Measurements from ENCODE around the gene UNCX.

Gene UNCX

GRCh38 chr7:1214516-1214915 lies 18.2 kb upstream of the UNCX start:
- no peak overlapping the region for H3K4me3 ChIP-seq (ENCODE audit: low read depth, low read length)

GRCh38 chr7:1218541-1219165 lies 14.0 kb upstream of the UNCX start:
- H3K4me3 ChIP-seq (ENCODE audit: low read depth, low read length): no peak overlapping the region

- no peak overlapping the region for H3K4me3 ChIP-seq (ENCODE audit: low read depth, low read length)
Measured at GRCh38 chr7:1219498-1219897, 13.2 kb upstream of the UNCX start.

DNA sequence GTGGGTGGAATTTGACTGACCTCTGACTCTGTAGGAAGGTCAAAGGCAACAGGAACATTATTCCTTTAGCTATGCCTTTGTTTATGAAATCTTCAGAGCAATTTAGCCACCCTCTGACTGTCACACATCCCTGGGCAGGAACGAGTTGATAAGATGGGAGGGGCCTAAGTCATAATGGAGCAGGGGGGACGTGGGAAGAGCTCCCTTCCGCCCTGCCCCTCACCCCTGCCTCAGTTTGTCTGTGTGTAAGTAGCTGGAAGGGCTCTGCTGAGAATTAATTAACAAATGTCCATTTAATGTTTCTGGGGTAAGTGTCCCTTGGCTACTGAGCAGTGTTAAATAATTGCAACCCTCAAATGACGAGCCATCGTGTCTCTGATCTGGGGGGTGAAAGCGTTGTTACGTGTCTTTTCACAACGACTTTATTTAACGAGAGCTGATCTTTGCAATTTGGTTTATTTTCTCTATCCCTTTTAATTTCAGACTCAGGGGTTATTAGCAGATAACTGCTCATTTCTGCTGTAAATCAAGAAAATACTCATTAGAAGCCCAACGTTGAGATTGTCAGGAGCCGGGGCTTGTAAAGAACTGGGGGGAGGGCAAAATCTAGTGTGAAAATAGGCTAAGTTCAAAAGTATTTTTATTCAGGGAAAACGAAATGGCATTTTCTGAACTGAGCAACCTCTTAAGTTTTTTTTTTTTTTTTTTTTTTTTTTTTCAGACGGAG lies 12.5 kb upstream of the UNCX start:
- H3K4me3 ChIP-seq (ENCODE audit: low read depth, low read length): no peak overlapping the region

DNA sequence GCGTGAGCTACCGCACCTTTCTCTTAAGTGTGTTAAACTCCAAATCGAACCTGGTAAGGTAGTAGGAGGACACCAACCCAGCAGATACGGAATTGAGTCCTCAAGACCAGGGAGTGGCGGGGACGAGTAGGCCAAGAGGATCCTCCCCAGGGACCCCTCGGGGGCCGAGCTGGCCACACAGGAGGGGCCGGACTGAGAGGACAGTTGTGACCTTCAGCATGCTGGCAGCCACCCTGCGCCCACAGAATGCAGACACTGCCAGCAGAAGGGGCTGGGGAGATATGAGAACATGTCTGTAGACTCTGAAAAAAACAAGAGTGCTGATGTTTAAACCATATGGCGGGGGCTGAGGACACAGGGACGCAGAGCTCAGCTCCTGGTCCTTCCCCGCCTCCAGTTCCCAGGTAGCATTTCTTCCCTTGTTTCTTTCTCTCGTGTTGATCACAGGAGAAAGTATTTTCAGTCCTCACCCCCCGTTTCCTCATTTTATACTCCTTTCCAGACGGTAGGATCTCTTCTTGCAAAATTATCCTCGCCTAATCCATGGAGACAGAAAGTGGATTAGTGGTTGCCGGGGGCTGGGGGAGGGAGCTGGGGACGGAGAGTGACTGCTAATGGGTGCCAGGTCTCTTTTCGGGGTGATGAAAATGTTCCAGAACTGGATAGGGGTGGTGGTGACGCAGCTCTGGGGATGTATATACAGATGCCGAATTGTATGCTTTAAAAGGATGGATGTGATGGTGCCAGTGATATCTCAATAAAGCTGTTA lies 11.5 kb upstream of the UNCX start:
- H3K4me3 ChIP-seq (ENCODE audit: low read depth, low read length): no peak overlapping the region

GRCh38 chr7:1223196-1223981 lies 9.3 kb upstream of the UNCX start:
- H3K4me3 ChIP-seq (ENCODE audit: low read depth, low read length): no peak overlapping the region

DNA sequence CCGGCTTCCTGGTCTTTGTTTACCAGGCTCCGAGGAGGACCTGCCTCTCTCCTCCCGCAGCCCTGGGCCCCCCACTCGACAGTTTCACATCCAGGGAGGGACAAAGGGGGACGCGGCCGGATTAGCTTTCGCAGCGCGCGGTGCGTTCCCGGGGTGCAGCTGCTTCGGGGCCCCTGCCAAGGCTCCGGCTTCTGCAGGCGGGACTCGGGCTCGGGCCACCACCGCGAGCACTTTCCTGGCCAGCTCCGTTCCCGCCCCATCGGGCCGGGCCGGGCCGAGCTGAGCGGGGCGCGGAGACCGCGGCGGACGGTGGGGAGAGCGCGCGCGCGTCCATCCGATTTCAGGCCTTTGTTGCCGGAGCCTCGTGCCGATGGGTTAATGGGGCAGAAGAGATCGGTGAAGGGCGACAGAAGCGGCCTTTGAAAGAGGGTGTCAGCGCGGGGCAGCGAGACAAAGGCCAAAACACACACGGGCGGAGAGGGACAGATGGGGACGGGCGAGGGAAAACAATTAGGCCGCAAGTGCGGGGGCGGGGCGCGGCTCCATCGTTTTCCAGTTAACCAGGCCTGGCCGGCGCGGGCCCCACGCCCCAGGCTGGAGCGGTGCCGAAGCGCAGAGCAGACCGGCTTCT lies 8.5 kb upstream of the UNCX start:
- H3K4me3 ChIP-seq (ENCODE audit: low read depth, low read length): peak overlapping the region; percentile 1

DNA sequence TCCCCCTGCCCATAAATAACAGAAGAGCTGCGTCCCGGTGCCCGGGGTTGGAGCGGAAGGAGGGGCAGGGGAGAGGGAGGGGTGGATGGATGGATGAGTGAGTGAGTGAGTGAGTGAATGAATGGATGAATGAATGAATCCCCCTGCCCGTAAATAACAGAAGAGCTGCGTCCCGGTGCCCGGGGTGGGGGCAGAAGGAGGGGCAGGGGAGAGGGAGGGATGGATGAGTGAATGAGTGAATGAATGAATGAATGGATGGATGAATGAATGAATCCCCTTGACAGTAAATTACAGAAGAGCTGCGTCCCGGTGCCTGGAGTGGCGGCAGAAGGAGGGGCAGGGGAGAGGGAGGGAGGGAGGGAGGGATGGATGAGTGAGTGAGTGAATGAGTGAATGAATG lies 7.6 kb upstream of the UNCX start:
- H3K4me3 ChIP-seq (ENCODE audit: low read depth, low read length): no peak overlapping the region

DNA sequence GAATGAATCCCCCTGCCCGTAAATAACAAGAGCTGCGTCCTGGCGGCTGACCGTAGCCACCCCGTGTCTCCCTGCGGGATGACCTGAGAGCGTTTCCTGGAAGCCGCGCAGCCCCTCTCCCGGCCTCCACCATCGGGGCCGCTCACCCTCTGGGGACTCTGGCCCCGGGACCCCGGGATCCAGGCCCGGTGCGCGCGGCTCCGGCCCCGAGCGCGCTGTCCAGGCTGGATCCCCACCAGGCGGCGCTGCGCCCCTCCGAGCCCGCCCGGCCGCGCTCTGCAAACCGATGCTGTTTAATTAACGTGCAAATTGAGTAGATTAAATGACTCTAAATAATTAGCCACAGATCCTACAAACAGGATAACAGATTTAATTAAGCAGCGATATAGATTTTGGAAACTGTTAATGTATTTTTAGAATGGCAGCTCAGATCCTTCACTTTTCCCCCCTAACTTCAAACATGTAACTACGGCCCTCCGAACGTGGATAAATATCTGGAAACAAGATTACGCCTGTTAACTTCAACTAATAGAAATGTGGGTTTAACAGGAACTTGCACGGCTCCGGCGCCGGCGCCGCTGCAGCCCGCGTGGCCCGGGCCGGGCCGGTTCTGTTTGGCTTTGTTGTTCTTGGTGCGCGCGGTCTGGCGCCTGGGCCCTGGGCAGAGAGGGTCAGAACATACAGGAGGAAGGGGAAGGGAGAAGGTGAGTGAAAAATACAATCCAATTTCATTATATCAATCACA lies 7.1 kb upstream of the UNCX start:
- no peak overlapping the region for H3K4me3 ChIP-seq (ENCODE audit: low read depth, low read length)

DNA sequence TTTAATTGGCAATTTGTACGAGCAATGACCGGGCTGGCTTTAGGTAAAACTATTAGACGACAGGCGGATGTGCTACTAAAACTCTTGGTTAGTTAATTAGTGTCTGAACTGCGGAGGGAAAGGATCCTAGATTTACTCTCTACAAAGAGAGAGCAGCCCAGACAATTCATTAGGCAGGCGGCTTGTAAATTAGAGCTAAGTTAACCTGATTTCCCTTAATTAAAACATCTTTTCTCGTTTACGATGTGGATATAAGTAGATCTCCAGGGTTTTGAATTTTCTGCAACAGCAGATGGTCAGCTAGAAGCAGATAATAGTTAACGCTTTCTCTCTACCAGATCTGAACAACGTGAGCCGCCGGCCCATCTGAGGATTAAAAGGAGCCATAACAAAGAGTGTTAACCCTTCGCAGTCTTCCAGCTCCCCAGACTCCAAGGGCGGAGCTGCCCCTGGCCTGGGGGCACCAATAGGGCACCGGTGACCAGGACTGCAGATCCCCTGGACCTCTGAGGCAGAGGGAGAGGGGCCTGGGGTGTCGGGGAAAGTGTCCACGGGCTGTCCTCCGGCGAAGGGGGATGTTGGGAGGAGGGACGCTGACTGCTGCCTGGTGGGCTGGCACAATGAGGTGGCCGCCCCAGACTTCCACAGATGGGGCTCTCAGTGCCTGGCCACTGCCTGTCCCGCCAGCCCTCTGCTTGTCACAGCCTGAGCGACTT lies 6.3 kb upstream of the UNCX start:
- no peak overlapping the region for H3K4me3 ChIP-seq (ENCODE audit: low read depth, low read length)

DNA sequence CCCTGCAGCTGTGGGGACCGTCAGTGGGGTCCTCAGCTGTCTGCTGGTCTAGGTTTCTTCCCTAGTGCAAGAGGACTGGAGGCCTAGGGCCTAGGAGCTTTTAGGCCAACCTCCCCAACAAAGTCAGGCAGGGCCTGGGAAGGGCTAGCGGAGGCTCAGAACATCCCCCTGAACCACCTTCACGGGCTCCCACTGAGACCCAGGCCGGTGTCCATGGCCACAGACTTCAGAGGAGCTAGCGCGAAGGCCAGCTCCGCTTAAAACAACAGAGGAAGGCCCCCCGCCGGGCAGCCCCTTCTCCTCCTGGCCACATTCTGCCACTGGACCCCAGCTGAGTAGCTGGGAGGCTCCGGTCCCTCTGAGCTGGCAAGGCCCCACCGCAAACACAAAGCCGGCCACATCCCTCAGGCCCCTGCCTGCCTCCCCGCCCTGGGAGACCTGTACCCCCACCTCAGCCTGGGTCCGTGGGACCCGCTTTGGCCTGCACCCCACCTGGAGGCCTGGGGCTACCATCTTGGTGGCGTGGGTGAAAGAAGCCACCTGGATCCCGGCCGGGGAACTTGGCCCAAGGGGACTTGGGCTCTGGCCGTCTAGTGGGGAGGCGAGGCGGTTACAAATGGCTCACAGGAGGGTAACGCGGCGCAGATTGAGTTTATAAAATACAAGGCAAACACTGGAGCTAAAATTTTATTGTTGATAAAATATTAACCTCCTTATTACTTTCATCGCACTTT lies 5.4 kb upstream of the UNCX start:
- H3K4me3 ChIP-seq (ENCODE audit: low read depth, low read length): no peak overlapping the region

DNA sequence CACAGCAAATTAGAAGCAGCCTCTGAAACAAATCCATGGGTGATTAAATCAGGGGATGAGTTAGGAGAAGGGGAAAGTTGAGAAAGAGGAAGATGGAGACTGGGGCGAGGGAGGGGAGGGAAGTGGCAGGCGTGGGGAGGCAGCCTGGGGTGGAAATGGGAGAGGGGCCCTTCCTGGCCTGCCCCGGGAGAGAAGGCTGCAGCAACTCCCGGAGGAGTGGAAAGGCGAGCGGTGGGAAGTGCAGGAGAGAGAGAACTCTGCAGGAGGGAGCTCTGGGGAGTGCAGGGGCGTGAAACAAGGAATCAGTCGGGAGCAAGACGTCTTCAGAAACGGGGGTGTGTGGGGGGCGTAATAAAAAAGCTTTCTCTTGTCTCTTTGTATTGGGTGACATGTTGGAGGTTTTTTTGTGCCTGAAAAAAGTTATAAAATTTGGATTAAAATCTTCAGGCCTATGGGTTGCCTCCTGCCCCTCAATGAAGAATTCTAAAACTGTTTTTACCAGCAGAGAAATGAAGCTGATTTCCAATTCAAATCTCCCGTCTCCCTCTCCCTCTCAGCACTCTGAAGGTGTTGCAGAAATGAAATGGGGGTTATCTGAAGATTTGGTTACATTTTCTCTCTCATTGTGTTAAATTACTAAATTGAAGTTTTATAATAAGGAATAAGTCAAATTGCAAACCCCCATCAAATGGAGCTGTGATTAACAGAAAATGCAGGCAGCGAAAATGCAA lies 4.7 kb upstream of the UNCX start:
- no peak overlapping the region for H3K4me3 ChIP-seq (ENCODE audit: low read depth, low read length)

DNA sequence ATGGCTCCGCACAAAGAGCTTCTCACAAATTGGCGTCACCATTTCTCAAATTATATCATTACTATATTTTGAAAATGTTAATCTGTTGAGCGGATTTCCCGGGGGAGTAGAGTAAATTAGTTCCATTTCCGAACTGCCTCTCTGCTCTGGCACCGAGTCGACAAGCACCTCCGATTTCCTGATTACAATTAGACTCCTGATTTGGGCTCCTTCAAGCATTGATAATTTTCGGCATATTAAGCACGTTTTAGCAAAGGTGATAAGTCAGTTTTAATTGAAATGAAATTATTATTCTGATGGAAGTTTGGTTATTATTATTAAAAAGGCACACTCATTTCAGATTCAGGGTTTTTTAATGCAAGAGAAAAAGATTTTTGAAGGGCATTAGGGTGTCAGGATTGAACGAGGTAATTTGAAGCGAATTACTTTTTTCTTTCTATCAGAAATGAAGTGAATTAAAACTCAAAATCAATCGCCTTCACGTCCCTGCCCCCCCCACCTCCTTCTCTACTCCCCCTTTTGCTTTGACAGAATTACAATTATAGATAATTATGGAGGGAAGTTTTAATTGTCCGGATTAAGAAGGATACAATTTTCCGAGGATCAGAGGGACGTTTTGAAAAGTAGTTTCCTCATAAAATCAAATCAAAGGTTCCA lies 4.0 kb upstream of the UNCX start:
- no peak overlapping the region for H3K4me3 ChIP-seq (ENCODE audit: low read depth, low read length)

DNA sequence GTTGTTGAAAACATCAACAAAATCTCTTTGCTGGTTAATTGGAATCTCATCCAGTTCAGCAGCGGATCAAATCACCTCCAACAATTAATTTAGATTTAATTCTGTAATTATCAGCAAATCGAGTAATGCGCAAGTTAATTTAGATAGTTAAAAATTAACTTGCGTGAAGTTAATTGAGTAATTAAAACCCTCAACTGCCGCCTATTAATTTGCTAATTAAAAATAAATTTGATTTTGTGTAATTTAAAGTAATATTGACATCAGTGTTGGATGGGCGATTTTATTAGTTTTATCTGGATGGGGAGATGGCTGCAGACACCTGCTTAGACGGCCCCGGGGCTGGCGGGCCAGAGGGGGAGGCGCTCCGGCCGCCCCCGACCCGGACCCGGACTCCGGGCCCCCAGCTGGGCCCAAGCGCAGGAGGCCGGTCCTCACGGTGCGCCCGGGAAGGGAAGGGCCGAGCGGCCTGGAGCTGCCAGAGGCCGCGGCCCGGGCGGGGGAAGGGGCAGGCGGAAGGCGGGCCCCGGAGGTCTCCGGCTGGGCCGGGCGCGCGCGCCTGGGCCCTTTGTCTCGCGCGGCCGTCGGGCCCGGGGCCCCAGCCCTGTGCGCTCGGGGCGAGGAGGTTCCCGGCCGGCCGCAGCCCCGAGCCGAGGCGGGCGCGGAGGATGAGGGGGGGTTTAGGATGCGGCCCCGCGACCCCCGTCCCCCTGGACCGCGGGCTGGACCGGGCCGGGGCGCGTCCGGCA lies 3.3 kb upstream of the UNCX start:
- H3K4me3 ChIP-seq (ENCODE audit: low read depth, low read length): no peak overlapping the region

DNA sequence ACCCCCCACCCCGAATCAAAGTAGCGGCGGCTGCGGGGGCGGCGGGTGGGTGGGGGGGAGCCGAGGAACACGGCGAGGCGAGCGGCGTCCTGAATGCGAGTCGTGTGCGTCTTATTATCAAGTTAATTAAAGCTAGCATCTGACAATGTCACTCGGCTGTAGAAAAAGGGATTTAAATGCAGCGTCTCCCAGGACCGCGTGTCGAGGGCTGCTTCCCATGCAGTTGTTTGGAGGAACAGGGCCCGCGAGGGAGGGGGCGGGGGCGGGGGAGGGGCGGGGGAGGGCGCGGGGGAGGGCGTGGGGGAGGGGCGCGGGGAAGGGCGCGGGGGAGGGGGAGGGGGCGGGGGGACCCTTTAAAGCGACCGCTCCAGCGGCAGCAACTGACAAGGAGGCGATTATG lies 2.7 kb upstream of the UNCX start:
- H3K4me3 ChIP-seq (ENCODE audit: low read depth, low read length): no peak overlapping the region

GRCh38 chr7:1230411-1231213 lies 2.1 kb upstream of the UNCX start:
- H3K4me3 ChIP-seq (ENCODE audit: low read depth, low read length): no peak overlapping the region
